GM18505 (cell line): ENCODE measurements around the gene ASB10.

ENCODE experiments used
- ATAC-seq: cut with Tn5 transposase; IDR thresholded peaks from one replicate; pipeline ENCODE4 v1.9.1; 2021; ENCODE audit not compliant: unreplicated experiment
- POLR2A ChIP-seq: IDR thresholded peaks from 4 replicates; pipeline ENCODE4 v1.6.1; 2011; ENCODE audit warnings: borderline replicate concordance; ENCODE audit not compliant: insufficient read depth, insufficient read length; ENCODE audit errors: extremely low read depth

Gene ASB10

DNA sequence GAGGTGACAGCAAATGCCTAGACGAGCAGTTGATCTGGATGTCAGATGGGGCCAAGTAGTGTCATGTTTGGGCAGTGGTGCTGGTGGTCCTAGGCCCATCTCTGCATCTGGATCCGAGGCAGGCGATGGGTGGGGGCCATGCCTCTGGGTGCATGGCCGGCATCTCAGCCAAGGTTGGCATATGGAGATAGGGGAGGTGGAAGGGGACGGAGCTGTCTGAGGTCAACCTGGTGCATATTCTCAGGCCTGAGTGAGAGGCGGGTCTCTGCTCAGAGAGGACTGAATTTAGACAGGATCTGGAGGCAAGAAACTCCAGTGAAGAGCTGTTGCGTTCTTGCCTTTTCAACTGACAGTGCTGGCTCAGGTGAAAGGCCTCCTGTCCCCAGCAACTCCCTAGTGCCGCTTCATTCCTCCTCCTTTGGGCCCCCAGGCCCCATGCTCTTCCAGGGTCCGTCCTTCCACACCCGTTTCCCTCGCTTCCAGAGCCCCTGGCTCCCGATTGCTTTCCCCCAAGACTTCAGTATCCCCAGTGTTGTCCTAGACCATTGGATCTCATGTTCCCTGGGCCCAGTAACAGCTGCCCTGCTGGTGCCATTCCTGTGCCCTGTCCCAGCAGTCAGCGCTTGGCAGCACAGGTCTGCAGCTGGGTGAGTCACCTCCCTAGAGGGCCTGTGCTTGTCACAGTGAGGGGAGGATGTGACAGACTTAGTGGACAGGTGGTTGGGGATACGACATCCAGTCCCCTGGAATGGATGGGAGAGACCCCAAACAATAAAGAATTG is 52.1 kb downstream of the ASB10 start:
- ATAC-seq = no peak
- no peak for TF ChIP-seq POLR2A

DNA sequence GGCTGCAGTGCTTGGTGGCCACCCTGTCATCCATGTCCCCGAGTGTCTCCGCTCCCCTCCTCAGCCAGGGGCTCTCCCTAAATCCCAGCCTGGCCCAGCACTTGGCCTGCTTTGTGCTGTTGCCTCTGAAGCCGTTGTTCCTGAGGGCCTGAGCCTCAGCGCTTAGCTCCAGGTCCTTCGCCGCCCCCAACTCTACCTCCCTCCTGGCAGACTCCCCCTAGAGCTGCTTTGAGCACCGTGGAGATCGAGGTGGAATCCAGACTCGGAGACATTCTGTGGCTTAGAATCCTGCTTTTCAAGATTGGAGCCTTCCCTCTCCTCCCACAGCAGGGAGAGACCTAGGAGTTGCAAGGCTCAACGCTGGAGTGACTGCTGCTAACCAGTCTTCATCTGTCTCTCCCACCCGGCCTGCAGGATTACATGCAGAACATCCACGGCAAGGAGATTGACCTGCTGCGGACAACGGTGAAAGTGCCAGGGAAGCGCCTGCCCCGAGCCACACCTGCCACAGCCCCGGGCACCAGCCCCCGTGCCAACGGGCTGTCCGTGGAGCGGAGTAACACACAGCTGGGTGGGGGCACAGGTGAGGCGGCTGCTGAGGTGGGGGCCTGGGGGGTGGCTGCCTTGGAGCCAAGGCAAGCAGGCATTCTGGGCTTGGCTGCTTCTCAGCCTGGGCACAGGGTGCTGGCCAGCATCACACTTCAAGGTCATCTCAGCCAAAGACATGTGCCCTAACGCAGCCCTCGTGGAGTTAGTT is 52.9 kb downstream of the ASB10 start:
- no peak for ATAC-seq

DNA sequence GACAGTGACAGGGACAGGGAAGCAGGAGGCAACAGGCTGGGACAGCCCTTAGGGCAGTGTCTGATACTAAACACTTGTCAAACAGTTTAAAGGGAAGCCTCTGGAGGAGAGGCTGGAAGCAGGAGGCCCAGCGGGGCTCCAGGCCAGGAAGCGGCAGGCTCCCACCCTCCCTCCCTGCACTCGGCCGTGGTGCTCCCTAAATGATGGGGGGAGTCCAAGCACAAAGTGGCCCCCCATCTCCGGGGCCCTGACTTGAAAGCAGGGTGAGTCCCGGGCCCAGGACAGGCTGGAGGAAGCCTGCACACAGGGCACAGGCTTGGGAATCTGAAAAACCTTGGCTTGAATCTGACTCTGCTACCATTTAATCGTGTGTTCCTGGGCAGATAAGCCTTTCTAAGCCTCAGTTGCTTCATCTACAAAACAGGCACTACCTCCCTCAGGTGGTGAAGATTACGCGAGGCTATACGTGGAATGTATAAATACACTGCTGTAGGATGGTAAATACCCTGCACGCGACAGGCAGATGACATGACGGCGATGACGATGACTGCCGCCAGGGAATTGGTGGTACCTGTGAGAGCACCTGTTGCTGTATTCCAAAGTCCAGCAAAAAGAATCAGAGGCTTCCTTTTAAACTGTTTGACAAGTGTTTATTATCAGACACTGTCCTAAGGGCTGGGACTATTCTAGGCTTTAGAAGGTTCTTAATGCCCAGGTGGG is 53.6 kb downstream of the ASB10 start:
- no peak for ATAC-seq
- TF ChIP-seq POLR2A = no peak

More for the DNA sequence above, 52.9 kb downstream of the ASB10 start:
- TF ChIP-seq POLR2A = no peak

- TF ChIP-seq POLR2A = no peak
- ATAC-seq = no peak
These were observed 54.4 kb downstream of the ASB10 start for GRCh38 chr7:151132461-151133205.

- TF ChIP-seq POLR2A = no peak
- no peak for ATAC-seq
These were observed 55.3 kb downstream of the ASB10 start for GRCh38 chr7:151131592-151132293.

DNA sequence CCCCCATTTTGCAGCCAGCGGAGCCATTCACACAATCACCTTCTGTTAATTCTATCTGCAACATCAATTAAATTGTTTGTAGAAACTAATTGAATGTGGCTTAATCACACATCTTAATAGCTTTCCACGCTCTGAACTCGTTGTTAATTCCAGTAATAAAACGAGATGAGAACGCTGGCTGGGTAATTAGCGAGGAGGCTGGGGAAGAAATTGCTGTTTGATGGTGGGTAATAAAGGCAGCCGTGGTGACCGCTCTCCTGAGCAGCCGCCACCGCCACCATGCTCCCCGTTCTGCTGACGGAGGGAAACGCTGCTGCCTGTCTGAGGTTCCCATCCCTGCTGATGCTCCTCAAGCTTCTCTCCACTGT is 55.8 kb downstream of the ASB10 start:
- no peak for ATAC-seq
- TF ChIP-seq POLR2A = no peak

DNA sequence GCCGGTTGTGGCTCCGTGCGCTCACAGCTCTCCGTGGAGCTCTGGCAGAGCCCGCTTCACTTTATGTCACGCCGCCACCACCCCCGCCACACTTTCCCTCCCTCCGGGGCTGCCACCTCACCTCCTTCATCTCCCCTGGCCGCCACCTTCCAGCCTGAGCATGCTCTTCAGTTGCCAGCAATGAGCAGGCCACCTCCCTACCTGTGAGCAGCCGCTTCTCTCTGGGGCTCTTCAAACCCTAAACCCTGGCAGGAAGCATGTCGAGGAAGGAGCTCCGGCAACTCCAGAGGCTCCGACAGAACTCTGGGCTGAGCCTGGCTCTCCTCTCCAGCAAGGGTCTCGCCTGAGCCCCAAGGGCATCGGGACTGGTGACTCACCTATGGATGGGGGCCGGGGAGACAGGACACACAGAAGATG is 56.3 kb downstream of the ASB10 start:
- no peak for ATAC-seq
- no peak for TF ChIP-seq POLR2A

DNA sequence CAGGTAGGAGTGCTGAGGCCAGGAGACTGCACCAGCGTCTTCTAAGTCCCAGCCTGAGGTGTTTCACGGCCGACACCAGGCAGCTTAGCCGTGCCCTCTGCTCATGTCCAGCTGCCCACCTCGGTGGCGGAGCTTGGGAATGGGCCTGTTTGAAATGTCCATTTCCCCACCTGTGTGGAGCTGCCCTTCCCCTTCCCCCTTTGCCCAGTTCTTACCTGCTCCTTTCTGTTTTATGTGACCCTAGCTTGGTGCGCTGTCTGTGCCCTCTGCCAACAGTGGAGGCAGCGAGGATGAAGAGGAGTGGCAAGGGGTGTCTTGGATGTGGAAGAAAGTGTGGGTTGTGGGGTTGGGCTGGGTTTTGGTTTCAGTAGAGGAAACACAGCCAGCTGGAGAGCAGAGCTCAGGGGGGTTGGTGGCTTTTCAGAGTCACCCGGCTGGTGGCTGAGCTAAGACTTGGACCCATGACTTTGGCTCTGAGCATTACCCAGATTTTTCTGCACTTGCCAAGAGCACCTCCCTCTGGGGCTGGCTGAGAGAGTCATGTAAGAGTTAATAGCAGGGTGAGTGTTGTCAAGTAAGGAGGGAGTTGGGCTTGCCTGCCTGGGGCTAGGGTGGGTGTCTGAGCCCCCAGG is 57.0 kb downstream of the ASB10 start:
- ATAC-seq = no peak
- no peak for TF ChIP-seq POLR2A

DNA sequence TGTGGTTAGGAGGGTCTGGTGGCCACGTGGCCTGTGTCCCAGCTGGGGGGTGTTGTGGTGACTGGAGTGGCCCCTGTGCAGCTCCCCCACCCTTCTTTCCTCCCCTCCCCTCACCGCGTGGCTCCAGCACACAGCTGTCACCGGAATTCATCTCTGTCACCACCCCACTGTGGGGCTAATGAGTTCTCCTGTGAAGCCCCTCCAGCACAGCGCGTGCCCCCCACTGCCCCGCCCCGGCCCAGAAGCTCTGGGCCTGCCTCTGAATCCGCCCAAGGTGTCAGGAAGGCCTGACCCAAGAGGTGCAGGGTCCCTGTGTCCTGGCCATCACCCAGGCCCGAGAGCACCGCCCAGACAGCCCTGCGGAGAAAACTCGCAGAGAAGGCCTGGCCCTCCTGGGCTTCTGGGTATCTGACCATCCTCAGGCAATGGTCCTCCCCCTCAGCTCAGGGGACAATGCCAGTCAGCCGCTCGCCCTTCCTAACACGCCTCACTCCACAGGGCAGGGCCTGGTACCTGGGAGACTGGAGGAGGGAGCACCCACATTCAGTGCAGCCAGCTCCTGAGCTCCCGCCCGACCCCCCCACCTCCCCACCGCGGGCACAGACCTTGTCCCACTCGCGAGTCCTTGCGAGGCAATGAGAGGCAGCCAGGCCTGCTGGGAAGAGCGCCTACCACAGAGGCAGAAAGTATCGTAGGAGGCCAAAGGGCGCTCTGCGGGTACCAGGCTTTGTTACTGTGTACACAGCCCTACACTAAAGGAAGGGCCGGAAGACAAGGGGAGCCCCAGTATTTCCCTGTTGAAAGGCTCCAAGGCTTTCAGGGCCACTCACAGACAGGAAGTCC is 57.7 kb downstream of the ASB10 start:
- ATAC-seq = no peak
- no peak for TF ChIP-seq POLR2A

DNA sequence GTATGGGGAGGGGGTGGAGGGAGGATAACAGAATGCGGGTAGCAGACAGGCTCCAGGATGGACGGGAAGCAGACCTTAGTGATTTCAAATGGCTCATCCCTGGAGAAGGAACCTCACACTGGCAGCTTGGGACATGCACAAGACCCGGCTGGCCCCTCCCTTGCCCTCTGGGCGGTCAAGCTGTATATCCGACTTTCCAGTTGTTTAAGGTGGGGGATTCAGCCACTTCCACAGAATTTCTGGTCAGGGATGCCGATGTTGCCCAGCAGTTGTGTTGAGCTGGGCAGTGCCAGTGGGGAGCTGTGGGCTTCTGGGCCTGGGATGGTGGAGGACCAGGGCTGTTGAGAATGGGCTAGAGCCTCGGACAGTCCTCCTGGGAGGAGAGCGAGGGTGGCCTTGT is 58.3 kb downstream of the ASB10 start:
- TF ChIP-seq POLR2A = no peak
- no peak for ATAC-seq

DNA sequence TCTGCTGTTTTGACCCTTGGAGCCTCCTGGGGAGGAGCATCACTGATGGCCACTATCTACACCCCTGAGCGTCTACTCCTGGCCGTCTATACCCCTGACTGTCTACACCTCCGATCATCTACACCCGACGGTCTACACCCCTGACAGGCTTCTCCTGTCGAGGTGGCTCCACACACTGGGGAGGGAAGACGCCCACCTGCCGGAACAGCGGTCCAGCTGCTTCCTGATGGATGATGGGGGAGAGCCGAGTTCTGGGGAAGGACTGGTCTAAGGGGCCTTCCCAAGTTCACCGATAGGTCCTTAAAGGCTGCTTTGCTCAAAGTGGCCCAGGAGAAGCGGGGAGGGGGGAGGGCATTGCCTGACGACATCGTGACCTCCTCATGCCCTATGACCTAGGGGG is 58.9 kb downstream of the ASB10 start:
- TF ChIP-seq POLR2A = no peak
- ATAC-seq = no peak
